GM06990 (cell line): ENCODE measurements around the gene RNASE13.

Experiments used
- DNase-seq: peaks from one replicate; pipeline ENCODE4 v3.0.0-alpha.2; 2011; ENCODE audit not compliant: insufficient read length; ENCODE audit errors: extremely low read depth
- H3K27me3 ChIP-seq: replicated peaks from 2 replicates; pipeline ENCODE4 v1.6.0; 2011; ENCODE audit warnings: low read length; ENCODE audit not compliant: control insufficient read depth, insufficient read depth
- H3K36me3 ChIP-seq: 2 replicates; pipeline ENCODE4 v1.5.1; 2011; ENCODE audit warnings: low read length; ENCODE audit not compliant: control insufficient read depth, insufficient read depth
- H3K4me3 ChIP-seq: replicated peaks from 2 replicates; pipeline ENCODE4 v1.5.1; 2011; ENCODE audit warnings: low read depth, mild to moderate bottlenecking, control low read depth, low read length
- TF ChIP-seq, protein P1 (sequence below): IDR thresholded peaks from 2 replicates; pipeline ENCODE4 v1.5.1; 2011; ENCODE audit warnings: low read length, control low read depth, mild to moderate bottlenecking, inconsistent platforms; ENCODE audit not compliant: insufficient read depth, poor library complexity, severe bottlenecking

Gene RNASE13

DNA sequence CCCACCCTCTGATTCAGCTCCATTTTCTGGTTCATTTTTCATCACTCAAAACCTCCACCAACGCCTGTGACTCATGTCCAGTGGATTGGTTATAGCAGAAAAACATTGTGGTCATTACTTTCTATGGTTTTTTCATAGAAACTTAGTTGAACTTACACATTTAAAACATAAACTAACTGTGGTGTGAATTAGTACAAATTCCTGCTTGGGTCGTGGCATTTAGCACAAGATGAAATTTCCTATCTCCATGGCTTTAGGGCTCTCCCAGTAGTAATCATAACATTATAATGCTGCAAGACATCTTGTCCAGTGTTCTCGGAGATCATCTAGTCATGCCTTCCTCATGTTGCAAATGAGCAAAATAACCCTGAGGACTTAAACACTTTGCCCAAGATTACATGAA, 14.7 kb upstream of the RNASE13 start:
- Histone ChIP-seq H3K27me3 (no peaks in the 10 kb centered on the region; the same call in 1 of the 2 replicates), H3K36me3 (no peaks in the 10 kb centered on the region), H3K4me3 (no peak overlapping the region)
- TF ChIP-seq, protein P1, sequence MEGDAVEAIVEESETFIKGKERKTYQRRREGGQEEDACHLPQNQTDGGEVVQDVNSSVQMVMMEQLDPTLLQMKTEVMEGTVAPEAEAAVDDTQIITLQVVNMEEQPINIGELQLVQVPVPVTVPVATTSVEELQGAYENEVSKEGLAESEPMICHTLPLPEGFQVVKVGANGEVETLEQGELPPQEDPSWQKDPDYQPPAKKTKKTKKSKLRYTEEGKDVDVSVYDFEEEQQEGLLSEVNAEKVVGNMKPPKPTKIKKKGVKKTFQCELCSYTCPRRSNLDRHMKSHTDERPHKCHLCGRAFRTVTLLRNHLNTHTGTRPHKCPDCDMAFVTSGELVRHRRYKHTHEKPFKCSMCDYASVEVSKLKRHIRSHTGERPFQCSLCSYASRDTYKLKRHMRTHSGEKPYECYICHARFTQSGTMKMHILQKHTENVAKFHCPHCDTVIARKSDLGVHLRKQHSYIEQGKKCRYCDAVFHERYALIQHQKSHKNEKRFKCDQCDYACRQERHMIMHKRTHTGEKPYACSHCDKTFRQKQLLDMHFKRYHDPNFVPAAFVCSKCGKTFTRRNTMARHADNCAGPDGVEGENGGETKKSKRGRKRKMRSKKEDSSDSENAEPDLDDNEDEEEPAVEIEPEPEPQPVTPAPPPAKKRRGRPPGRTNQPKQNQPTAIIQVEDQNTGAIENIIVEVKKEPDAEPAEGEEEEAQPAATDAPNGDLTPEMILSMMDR, result no peak
- no peak for DNase-seq

DNA sequence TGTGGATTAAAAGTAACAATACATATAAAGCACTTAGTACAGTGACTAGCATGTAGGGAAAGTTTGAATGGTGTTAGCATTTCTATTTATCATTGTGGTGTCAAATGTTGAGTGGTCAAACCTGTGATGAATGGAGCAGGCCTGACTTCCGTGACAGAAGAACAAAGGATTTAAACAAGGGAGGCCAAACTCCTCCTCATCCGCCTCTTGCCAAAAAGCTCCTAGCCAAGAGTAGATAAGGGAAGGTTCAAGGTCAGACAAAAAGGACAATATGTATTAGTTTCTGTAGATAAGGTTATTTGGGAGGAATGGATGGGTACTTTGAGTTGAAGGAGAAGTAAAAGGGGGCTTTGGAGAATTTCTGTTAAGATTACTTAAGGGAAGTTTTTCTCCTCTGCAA, 14.0 kb upstream of the RNASE13 start:
- Histone ChIP-seq H3K27me3 (no peaks in the 10 kb centered on the region; the same call in none of the 2 replicates), H3K4me3 (no peak overlapping the region), H3K36me3 (no peaks in the 10 kb centered on the region)
- TF ChIP-seq, protein P1, result no peak
- DNase-seq, result no peak

DNA sequence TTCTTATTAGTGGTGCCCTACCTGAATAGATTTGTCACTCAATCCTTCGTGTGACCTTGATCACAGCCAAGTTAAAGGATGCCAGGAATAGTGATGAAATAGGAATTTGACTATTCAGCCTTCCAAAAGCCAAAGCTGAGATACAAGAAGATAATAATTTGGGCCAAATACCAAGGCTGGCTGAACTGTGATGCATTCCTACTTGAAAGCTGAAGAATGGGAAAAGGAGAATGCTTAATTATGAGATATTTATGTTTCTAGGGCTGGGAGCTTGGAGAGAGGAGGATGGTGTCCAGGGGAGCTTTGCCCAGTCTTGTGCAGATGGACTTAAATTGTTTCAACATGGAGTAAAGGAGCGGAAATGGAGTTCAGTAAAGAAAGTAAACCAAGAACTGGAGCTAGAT, 12.8 kb upstream of the RNASE13 start:
- Histone ChIP-seq H3K36me3 (no peaks in the 10 kb centered on the region), H3K4me3 (no peak overlapping the region), H3K27me3 (no peaks in the 10 kb centered on the region; the same call in none of the 2 replicates)
- no peak for DNase-seq
- TF ChIP-seq, protein P1, result no peak

DNA sequence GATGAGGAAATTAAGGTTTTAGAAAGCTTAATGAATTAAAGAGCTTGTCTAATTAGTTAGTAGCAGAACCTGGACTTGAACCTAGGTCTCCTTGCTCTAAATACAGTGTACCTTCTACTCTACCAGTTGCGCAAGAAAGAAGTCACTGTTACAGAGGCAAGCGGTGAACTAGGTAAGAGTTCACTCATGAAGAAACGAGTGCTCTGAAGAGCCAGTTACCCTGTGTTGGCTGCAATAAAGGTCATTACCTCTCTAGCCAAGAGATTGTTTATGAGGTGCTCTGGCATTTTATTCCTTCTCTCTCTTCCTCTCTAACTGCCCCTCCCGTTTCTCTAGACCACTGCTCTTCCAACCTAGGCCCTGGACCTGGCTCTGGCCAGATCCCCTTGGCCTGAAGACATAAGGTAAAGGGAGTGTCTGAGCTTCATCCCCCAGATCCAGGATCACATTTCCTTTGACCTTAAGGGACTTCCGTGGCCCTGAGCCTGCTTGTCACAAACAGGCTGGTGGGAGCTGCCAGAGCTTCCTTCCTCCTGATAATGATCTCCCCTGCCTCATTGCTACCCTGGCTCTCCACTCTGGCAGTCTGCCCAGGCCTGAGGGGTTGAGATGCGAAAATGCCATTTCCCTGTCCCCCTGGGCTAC, 9.5 kb upstream of the RNASE13 start:
- Histone ChIP-seq H3K4me3 (no peak overlapping the region), H3K27me3 (no peaks in the 10 kb centered on the region; the same call in none of the 2 replicates), H3K36me3 (no peaks in the 10 kb centered on the region)
- no peak for DNase-seq
- TF ChIP-seq, protein P1, result no peak

DNA sequence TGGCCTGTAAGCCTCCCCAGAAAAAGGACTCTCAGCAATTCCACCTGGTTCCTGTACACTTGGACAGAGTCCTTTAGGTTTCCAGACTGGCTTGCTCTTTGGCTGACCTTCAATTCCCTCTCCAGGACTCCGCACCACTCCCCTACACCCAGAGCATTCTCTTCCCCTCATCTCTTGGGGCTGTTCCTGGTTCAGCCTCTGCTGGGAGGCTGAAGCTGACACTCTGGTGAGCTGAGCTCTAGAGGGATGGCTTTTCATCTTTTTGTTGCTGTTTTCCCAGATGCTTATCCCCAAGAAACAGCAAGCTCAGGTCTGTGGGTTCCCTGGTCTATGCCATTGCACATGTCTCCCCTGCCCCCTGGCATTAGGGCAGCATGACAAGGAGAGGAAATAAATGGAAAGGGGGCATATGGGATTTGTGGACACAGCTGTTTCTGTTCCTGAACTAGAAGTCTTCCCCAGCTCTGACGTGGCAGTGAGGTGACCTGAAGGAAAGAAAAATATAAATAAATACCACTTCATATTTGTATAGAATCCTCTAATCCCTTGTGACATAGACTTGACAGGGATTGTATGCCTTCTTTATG, 8.9 kb upstream of the RNASE13 start:
- H3K36me3 ChIP-seq, result no peaks in the 10 kb centered on the region
- TF ChIP-seq, protein P1, result no peak
- no peak for DNase-seq
- no peaks in the 10 kb centered on the region; the same call in none of the 2 replicates for H3K27me3 ChIP-seq
- no peak overlapping the region for H3K4me3 ChIP-seq
